ENCODE measurements around the gene CDH15. TPM values are rescaled to one million over a fixed set of nuclear protein-coding genes. Genes with fewer than 3 reads are reported as not detected.
A peak's percentile ranks its signal among the peaks of the same experiment; 100 is the strongest.

The CDH15 gene
- total RNA-seq, 2 experiments from 2014 or later: not detected

- ATAC-seq (ENCODE audit: poor library complexity): no peak
- CTCF ChIA-PET: no interaction called here
- peak overlapping the region; percentile 30 for H3K4me3 Mint-ChIP-seq
These were observed 27.9 kb downstream of the CDH15 start for GRCh38 chr16:89199241-89200123.

GRCh38 chr16:89200124-89200849, 28.7 kb downstream of the CDH15 start, which contains the start of gene SLC22A31:
Gene SLC22A31 (minus strand): TSS chr16:89200537. CDS start chr16:89200501, 36 bp downstream.
- POLR2A ChIA-PET: no interaction called here
- no peak for TF ChIP-seq CTCF (IDR thresholded peaks at IDR 0.05)
- H3K36me3 Mint-ChIP-seq (ENCODE audit: low read depth): no peaks in the 10 kb centered on the region
- Histone ChIP-seq H3K4me1 (ENCODE audit: insufficient read depth, low read length) (peaks cover 20% of the 10 kb centered on the region), H3K9me3 (ENCODE audit: control insufficient read depth in 1 of 2, insufficient read depth in 1 of 2, low read length in 2 of 2) (peaks cover 0 to 20% of the 10 kb centered on the region in 2 experiments), H3K27me3 (ENCODE audit: control insufficient read depth in 1 of 2, insufficient read depth in 2 of 2, low read length in 2 of 2) (peaks cover 28 to 49% of the 10 kb centered on the region in 2 experiments), H3K27ac (ENCODE audit: low read depth in 1 of 2, low read length in 2 of 2) (no peak within 1 kb of the TSS), H3K4me3 (ENCODE audit: low read length) (no peak within 1 kb of the TSS), H3K36me3 (ENCODE audit: insufficient read depth, low read length) (no peaks in the 10 kb centered on the region)
- CTCF ChIA-PET: no interaction called here
- peaks cover 15% of the 10 kb centered on the region for H3K4me1 Mint-ChIP-seq (ENCODE audit: low read depth)
- intact Hi-C loops (cut with DNase I, micrococcal nuclease): no loop called here
- DNase-seq (peak in 1 of 14 experiments; percentile 8), ATAC-seq (ENCODE audit: poor library complexity) (no peak)
- peaks cover 47% of the 10 kb centered on the region for H3K27me3 Mint-ChIP-seq
- peak within 1 kb of the TSS; percentile 54 for H3K4me3 Mint-ChIP-seq
- H3K27ac Mint-ChIP-seq: no peak within 1 kb of the TSS
- no peaks in the 10 kb centered on the region for H3K9me3 Mint-ChIP-seq

More at GRCh38 chr16:89199241-89200123, 27.9 kb downstream of the CDH15 start:
- Histone ChIP-seq H3K4me1 (ENCODE audit: insufficient read depth, low read length) (peaks cover 20% of the 10 kb centered on the region), H3K27ac (ENCODE audit: low read depth in 1 of 2, low read length in 2 of 2) (no peak overlapping the region), H3K4me3 (ENCODE audit: low read length) (no peak overlapping the region), H3K27me3 (ENCODE audit: control insufficient read depth in 1 of 2, insufficient read depth in 2 of 2, low read length in 2 of 2) (peaks cover 26 to 44% of the 10 kb centered on the region in 2 experiments), H3K36me3 (ENCODE audit: insufficient read depth, low read length) (no peaks in the 10 kb centered on the region), H3K9me3 (ENCODE audit: control insufficient read depth in 1 of 2, insufficient read depth in 1 of 2, low read length in 2 of 2) (peaks cover 0 to 20% of the 10 kb centered on the region in 2 experiments)
- Mint-ChIP-seq H3K27ac (no peak overlapping the region), H3K4me1 (ENCODE audit: low read depth) (peaks cover 15% of the 10 kb centered on the region), H3K36me3 (ENCODE audit: low read depth) (no peaks in the 10 kb centered on the region), H3K27me3 (peaks cover 41% of the 10 kb centered on the region), H3K9me3 (no peaks in the 10 kb centered on the region)
- intact Hi-C loops (cut with DNase I, micrococcal nuclease): no loop called here
- no peak for TF ChIP-seq CTCF (IDR thresholded peaks at IDR 0.05)
- POLR2A ChIA-PET: no interaction called here
- peak in 1 of 14 experiments; percentile 37 for DNase-seq

- no peak overlapping the region for H3K4me3 ChIP-seq (ENCODE audit: low read length)
- Mint-ChIP-seq H3K36me3 (ENCODE audit: low read depth) (no peaks in the 10 kb centered on the region), H3K27ac (no peak overlapping the region), H3K4me3 (peak overlapping the region; percentile 54), H3K9me3 (no peaks in the 10 kb centered on the region), H3K27me3 (peaks cover 47% of the 10 kb centered on the region), H3K4me1 (ENCODE audit: low read depth) (peaks cover 15% of the 10 kb centered on the region)
- no peaks in the 10 kb centered on the region for H3K36me3 ChIP-seq (ENCODE audit: insufficient read depth, low read length)
- DNase-seq (peak in 1 of 14 experiments; percentile 29), ATAC-seq (ENCODE audit: poor library complexity) (peak; percentile 3)
- intact Hi-C loops (cut with DNase I, micrococcal nuclease): no loop called here
- peaks cover 0 to 20% of the 10 kb centered on the region in 2 experiments for H3K9me3 ChIP-seq (ENCODE audit: control insufficient read depth in 1 of 2, insufficient read depth in 1 of 2, low read length in 2 of 2)
- H3K4me1 ChIP-seq (ENCODE audit: insufficient read depth, low read length): peaks cover 20% of the 10 kb centered on the region
- no peak for TF ChIP-seq CTCF (IDR thresholded peaks at IDR 0.05)
- no peak overlapping the region for H3K27ac ChIP-seq (ENCODE audit: low read depth in 1 of 2, low read length in 2 of 2)
- ChIA-PET CTCF (no interaction called here), POLR2A (no interaction called here)
- peaks cover 28 to 49% of the 10 kb centered on the region in 2 experiments for H3K27me3 ChIP-seq (ENCODE audit: control insufficient read depth in 1 of 2, insufficient read depth in 2 of 2, low read length in 2 of 2)
These were observed 29.4 kb downstream of the CDH15 start for GRCh38 chr16:89200850-89201411.
